ENCODE measurements around the gene SF3A2.

The SF3A2 gene

GRCh38 chr19:2226840-2227360 lies 9.7 kb upstream of the SF3A2 start:
- DNase-seq (ENCODE audit: low read depth in 2 of 2), result no peak

- DNase-seq (ENCODE audit: low read depth in 2 of 2), result no peak
These were observed 9.0 kb upstream of the SF3A2 start for GRCh38 chr19:2227415-2228156.

- DNase-seq (ENCODE audit: low read depth in 2 of 2), result no peak
These were observed 8.2 kb upstream of the SF3A2 start for GRCh38 chr19:2228157-2229030.

- no peak for DNase-seq (ENCODE audit: low read depth in 2 of 2)
These were observed 7.3 kb upstream of the SF3A2 start for GRCh38 chr19:2229103-2230032.

GRCh38 chr19:2230033-2230531 lies 6.5 kb upstream of the SF3A2 start:
- DNase-seq (ENCODE audit: low read depth in 2 of 2), result no peak

- DNase-seq (ENCODE audit: low read depth in 2 of 2), result no peak
These were observed 5.7 kb upstream of the SF3A2 start for GRCh38 chr19:2230807-2231533.

GRCh38 chr19:2231621-2232221 lies 4.9 kb upstream of the SF3A2 start:
- DNase-seq (ENCODE audit: low read depth in 2 of 2), result no peak

- no peak for DNase-seq (ENCODE audit: low read depth in 2 of 2)
These were observed 4.1 kb upstream of the SF3A2 start for GRCh38 chr19:2232286-2233151.

- DNase-seq (ENCODE audit: low read depth in 2 of 2), result no peak
These were observed 2.9 kb upstream of the SF3A2 start for GRCh38 chr19:2233601-2234280.

GRCh38 chr19:2234996-2235380 lies 1.6 kb upstream of the SF3A2 start:
- DNase-seq (ENCODE audit: low read depth in 2 of 2), result no peak

GRCh38 chr19:2235381-2236063 lies 1.1 kb upstream of the SF3A2 start:
- DNase-seq (ENCODE audit: low read depth in 2 of 2), result no peak

GRCh38 chr19:2236064-2236313 lies 635 bp upstream of the SF3A2 start:
- DNase-seq (ENCODE audit: low read depth in 2 of 2), result no peak

GRCh38 chr19:2237051-2237868 lies 636 bp downstream of the SF3A2 start:
- DNase-seq (ENCODE audit: low read depth in 2 of 2), result no peak

GRCh38 chr19:2237869-2238153 lies 1.2 kb downstream of the SF3A2 start:
- DNase-seq (ENCODE audit: low read depth in 2 of 2), result no peak

GRCh38 chr19:2239173-2239572 lies 2.5 kb downstream of the SF3A2 start:
- no peak for DNase-seq (ENCODE audit: low read depth in 2 of 2)

GRCh38 chr19:2239771-2240770 lies 3.4 kb downstream of the SF3A2 start:
- DNase-seq (ENCODE audit: low read depth in 2 of 2), result no peak
